Ishikawa (cell line): ENCODE measurements around the gene C10orf95.
A peak's percentile ranks its signal among the peaks of the same experiment; 100 is the strongest.

ENCODE experiments used
- CEBPB ChIP-seq: IDR thresholded peaks from 2 replicates; pipeline ENCODE4 v1.6.1; 2012
- CREB1 ChIP-seq: IDR thresholded peaks from 2 replicates; pipeline ENCODE4 v1.6.1; 2012; ENCODE audit warnings: low read depth
- EGR1 ChIP-seq: IDR thresholded peaks from 2 replicates; pipeline ENCODE4 v1.6.1; 2012
- EP300 ChIP-seq: IDR thresholded peaks from 2 replicates; pipeline ENCODE4 v1.6.1; 2012; ENCODE audit warnings: borderline replicate concordance
- FOXM1 ChIP-seq: IDR thresholded peaks from 2 replicates; pipeline ENCODE4 v1.6.1; 2012; ENCODE audit warnings: low read depth, borderline replicate concordance
- MAX ChIP-seq: IDR thresholded peaks from 2 replicates; pipeline ENCODE4 v1.6.1; 2012
- NFIC ChIP-seq: IDR thresholded peaks from 2 replicates; pipeline ENCODE4 v1.6.1; 2012
- RAD21 ChIP-seq: IDR thresholded peaks from 2 replicates; pipeline ENCODE4 v1.6.1; 2012; ENCODE audit warnings: low read depth
- REST ChIP-seq: IDR thresholded peaks from 2 replicates; pipeline ENCODE4 v1.6.1; 2012; ENCODE audit warnings: low read depth, mild to moderate bottlenecking
- TAF1 ChIP-seq: IDR thresholded peaks from 2 replicates; pipeline ENCODE4 v1.6.1; 2012; ENCODE audit warnings: low read depth, mild to moderate bottlenecking
- TCF12 ChIP-seq: IDR thresholded peaks from 2 replicates; pipeline ENCODE4 v1.6.1; 2012; ENCODE audit warnings: low read depth
- TEAD4 ChIP-seq: IDR thresholded peaks from 2 replicates; pipeline ENCODE4 v1.6.1; 2012
- USF1 ChIP-seq: IDR thresholded peaks from 2 replicates; pipeline ENCODE4 v1.6.1; 2012
- YY1 ChIP-seq: IDR thresholded peaks from 2 replicates; pipeline ENCODE4 v1.6.1; 2012; ENCODE audit warnings: low read depth
- ZBTB7A ChIP-seq: IDR thresholded peaks from 2 replicates; pipeline ENCODE4 v1.6.1; 2012; ENCODE audit warnings: low read depth

The C10orf95 gene

GRCh38 chr10:102462512-102463054, 11.2 kb upstream of the C10orf95 start:
- TF ChIP-seq FOXM1, result no peak
- no peak for TF ChIP-seq TCF12
- no peak for TF ChIP-seq RAD21
- TF ChIP-seq NFIC, result no peak
- TF ChIP-seq REST, result no peak
- TF ChIP-seq EGR1, result no peak
- no peak for TF ChIP-seq EP300
- TF ChIP-seq YY1, result no peak
- no peak for TF ChIP-seq ZBTB7A
- TF ChIP-seq TEAD4, result no peak
- TF ChIP-seq USF1, result no peak
- TF ChIP-seq CEBPB, result no peak
- no peak for TF ChIP-seq TAF1
- no peak for TF ChIP-seq CREB1
- TF ChIP-seq MAX, result no peak

GRCh38 chr10:102461187-102462054, 10.1 kb upstream of the C10orf95 start:
- TF ChIP-seq ZBTB7A (peak; percentile 70), EP300 (0 out of 2 replicates have a peak, but pooled peaks have one; percentile 7), NFIC (no peak), TEAD4 (peak; percentile 11; the same call in 1 of the 2 replicates), TCF12 (peak; percentile 48), FOXM1 (no peak), TAF1 (peak; percentile 66), CEBPB (no peak), EGR1 (peak; percentile 92), USF1 (peak; percentile 97), RAD21 (no peak), REST (peak; percentile 75), MAX (peak; percentile 94), YY1 (peak; percentile 100), CREB1 (peak; percentile 65)

GRCh38 chr10:102460836-102461186, 9.5 kb upstream of the C10orf95 start:
- TF ChIP-seq FOXM1 (no peak), EP300 (no peak), RAD21 (no peak), MAX (no peak), TEAD4 (no peak), NFIC (no peak), CEBPB (no peak), CREB1 (no peak), REST (no peak), ZBTB7A (no peak), TCF12 (no peak), YY1 (no peak)

- TF ChIP-seq ZBTB7A (no peak), USF1 (no peak), TCF12 (no peak), CEBPB (no peak), REST (no peak), CREB1 (no peak), YY1 (no peak), RAD21 (no peak), EP300 (no peak), TAF1 (no peak), TEAD4 (no peak), EGR1 (no peak), NFIC (no peak), FOXM1 (no peak)
These were observed 7.3 kb upstream of the C10orf95 start for GRCh38 chr10:102458656-102459055.
